Astrocyte (in vitro differentiated cells and primary cell): ENCODE measurements around the gene CTNNA3. TPM values are rescaled to one million over a fixed set of nuclear protein-coding genes. Genes with fewer than 3 reads are reported as not detected.

Experiments used
- DNase-seq: peaks from one replicate; pipeline ENCODE4 v3.0.0-alpha.2; 2010; ENCODE audit warnings: low read depth
- FAIRE-seq: peaks from 2 replicates; lab custom pipeline; 2011; peaks lifted over from hg19 to GRCh38; lab: Jason Lieb, UNC
- H2AFZ ChIP-seq: 2 replicates; pipeline ENCODE4 v1.6.0; 2012; ENCODE audit warnings: low read depth, low read length, inconsistent platforms
- H3K27ac ChIP-seq: 2 replicates; pipeline ENCODE4 v1.5.1; 2011; ENCODE audit warnings: low read depth, low read length, inconsistent platforms
- H3K27me3 ChIP-seq: 2 replicates; pipeline ENCODE4 v1.6.0; 2011; ENCODE audit warnings: low read length, inconsistent platforms; ENCODE audit not compliant: insufficient read depth
- H3K36me3 ChIP-seq: 2 replicates; pipeline ENCODE4 v1.5.1; 2011; ENCODE audit warnings: low read length, inconsistent platforms; ENCODE audit not compliant: insufficient read depth
- H3K4me1 ChIP-seq: 2 replicates; pipeline ENCODE4 v1.5.1; 2011; ENCODE audit warnings: low read length, inconsistent platforms; ENCODE audit not compliant: insufficient read depth
- H3K4me2 ChIP-seq: 2 replicates; pipeline ENCODE4 v1.6.0; 2012; ENCODE audit warnings: low read length, inconsistent platforms
- H3K4me3 ChIP-seq: 2 replicates; pipeline ENCODE4 v1.5.1; 2011; ENCODE audit warnings: low read depth, mild to moderate bottlenecking, low read length, inconsistent platforms; ENCODE audit not compliant: insufficient read depth
- H3K79me2 ChIP-seq: 2 replicates; pipeline ENCODE4 v1.6.0; 2012; ENCODE audit warnings: mild to moderate bottlenecking, low read length, inconsistent platforms; ENCODE audit not compliant: insufficient read depth
- H3K9ac ChIP-seq: 2 replicates; pipeline ENCODE4 v1.6.0; 2012; ENCODE audit warnings: mild to moderate bottlenecking, low read length, inconsistent platforms
- H3K9me3 ChIP-seq: 2 replicates; pipeline ENCODE4 v1.5.1; 2012; ENCODE audit warnings: low read depth, mild to moderate bottlenecking, low read length, inconsistent platforms; ENCODE audit not compliant: insufficient read depth
- H4K20me1 ChIP-seq: 2 replicates; pipeline ENCODE4 v1.6.0; 2012; ENCODE audit warnings: low read length, inconsistent platforms; ENCODE audit not compliant: insufficient read depth
- H3K27ac Mint-ChIP-seq: one replicate; pipeline ENCODE4 v1.8.0; 2021; ENCODE audit warnings: mild to moderate bottlenecking, mixed read lengths; ENCODE audit not compliant: unreplicated experiment
- H3K27me3 Mint-ChIP-seq: one replicate; pipeline ENCODE4 v1.8.0; 2021; ENCODE audit warnings: low read depth, mixed read lengths; ENCODE audit not compliant: unreplicated experiment
- H3K36me3 Mint-ChIP-seq: one replicate; pipeline ENCODE4 v1.8.0; 2021; ENCODE audit warnings: low read depth, mixed read lengths; ENCODE audit not compliant: unreplicated experiment
- H3K4me1 Mint-ChIP-seq: one replicate; pipeline ENCODE4 v1.8.0; 2021; ENCODE audit warnings: low read depth, mixed read lengths; ENCODE audit not compliant: unreplicated experiment
- H3K4me3 Mint-ChIP-seq: one replicate; pipeline ENCODE4 v1.8.0; 2021; ENCODE audit warnings: mild to moderate bottlenecking, moderate library complexity, mixed read lengths; ENCODE audit not compliant: unreplicated experiment
- H3K9me3 Mint-ChIP-seq: one replicate; pipeline ENCODE4 v1.8.0; 2021; ENCODE audit warnings: mild to moderate bottlenecking, mixed read lengths; ENCODE audit not compliant: unreplicated experiment
- EZH2 ChIP-seq: IDR thresholded peaks from 2 replicates; pipeline ENCODE4 v1.6.1; 2012; ENCODE audit warnings: mild to moderate bottlenecking, low read length, inconsistent platforms; ENCODE audit not compliant: insufficient read depth
- total RNA-seq: library from RNA; stranded (reverse); gene quantifications from 2 replicates; pipeline ENCODE4 v1.2.1, GENCODE V29; 2021
- TF ChIP-seq, protein P1 (sequence below): IDR thresholded peaks from 2 replicates; pipeline ENCODE4 v1.5.1; 2011; ENCODE audit warnings: low read depth, mild to moderate bottlenecking, inconsistent platforms, low read length, moderate library complexity; ENCODE audit not compliant: insufficient read depth

Gene CTNNA3
- total RNA-seq, 1 donor from 2014 or later, result 0.73 TPM

DNA sequence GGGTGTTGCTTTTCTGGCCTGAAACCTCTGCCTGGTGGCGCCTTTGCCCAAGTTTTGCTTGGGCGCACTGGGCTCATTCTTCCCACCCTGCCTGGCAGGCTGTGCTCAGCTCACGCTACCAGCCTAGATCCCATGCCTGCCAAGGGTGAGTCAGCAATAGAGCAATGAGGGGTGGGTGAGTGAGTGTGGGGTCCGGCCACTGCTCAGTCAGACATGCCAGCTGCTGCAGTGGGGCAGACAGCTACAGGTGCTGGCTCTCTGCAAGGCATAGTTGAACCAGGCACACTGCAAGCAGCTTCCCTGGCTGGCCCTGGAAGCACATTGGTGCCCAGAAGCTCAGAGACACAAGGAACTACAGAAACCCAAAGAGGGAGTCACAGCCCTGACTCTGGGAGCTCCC is 1451.0 kb downstream of the CTNNA3 start:
- H3K4me2 ChIP-seq, result no peak overlapping the region
- Mint-ChIP-seq H3K36me3 (no peaks in the 10 kb centered on the region), H3K27ac (no peak overlapping the region), H3K27me3 (no peaks in the 10 kb centered on the region), H3K4me3 (no peak overlapping the region), H3K4me1 (no peaks in the 10 kb centered on the region), H3K9me3 (no peaks in the 10 kb centered on the region)
- no peaks in the 10 kb centered on the region for H3K4me1 ChIP-seq
- no peaks in the 10 kb centered on the region for H3K9me3 ChIP-seq
- no peaks in the 10 kb centered on the region for H3K27me3 ChIP-seq
- FAIRE-seq, result no peak
- no peaks in the 10 kb centered on the region for H3K36me3 ChIP-seq
- H4K20me1 ChIP-seq, result no peaks in the 10 kb centered on the region
- H2AFZ ChIP-seq, result no peak overlapping the region
- H3K9ac ChIP-seq, result no peak overlapping the region
- no peaks in the 10 kb centered on the region for H3K79me2 ChIP-seq
- TF ChIP-seq, protein P1, sequence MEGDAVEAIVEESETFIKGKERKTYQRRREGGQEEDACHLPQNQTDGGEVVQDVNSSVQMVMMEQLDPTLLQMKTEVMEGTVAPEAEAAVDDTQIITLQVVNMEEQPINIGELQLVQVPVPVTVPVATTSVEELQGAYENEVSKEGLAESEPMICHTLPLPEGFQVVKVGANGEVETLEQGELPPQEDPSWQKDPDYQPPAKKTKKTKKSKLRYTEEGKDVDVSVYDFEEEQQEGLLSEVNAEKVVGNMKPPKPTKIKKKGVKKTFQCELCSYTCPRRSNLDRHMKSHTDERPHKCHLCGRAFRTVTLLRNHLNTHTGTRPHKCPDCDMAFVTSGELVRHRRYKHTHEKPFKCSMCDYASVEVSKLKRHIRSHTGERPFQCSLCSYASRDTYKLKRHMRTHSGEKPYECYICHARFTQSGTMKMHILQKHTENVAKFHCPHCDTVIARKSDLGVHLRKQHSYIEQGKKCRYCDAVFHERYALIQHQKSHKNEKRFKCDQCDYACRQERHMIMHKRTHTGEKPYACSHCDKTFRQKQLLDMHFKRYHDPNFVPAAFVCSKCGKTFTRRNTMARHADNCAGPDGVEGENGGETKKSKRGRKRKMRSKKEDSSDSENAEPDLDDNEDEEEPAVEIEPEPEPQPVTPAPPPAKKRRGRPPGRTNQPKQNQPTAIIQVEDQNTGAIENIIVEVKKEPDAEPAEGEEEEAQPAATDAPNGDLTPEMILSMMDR, result no peak
- no peak for TF ChIP-seq EZH2
- no peak overlapping the region for H3K4me3 ChIP-seq
- H3K27ac ChIP-seq, result no peak overlapping the region
- no peak for DNase-seq

DNA sequence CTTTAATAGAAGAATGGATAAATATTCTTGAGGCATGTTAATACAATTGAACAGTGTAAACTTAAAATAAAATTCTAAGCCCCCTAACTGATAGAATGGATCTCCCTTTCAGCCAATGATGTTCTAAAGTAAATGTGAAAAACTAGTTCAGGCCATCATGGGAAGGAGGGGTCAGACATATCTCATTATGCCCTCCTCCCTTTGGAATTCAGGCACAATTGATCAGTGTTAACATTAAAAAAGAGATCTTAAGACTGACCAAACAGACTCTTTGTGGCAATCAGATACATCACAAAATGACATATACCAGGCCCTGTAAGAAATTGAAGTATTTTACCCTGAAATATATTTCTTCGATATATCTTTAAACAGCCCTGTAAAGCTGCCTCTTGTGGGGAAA is 1453.1 kb downstream of the CTNNA3 start:
- FAIRE-seq (no peak), DNase-seq (no peak)
- no peak overlapping the region for H3K4me3 Mint-ChIP-seq
- H3K4me1 Mint-ChIP-seq, result no peaks in the 10 kb centered on the region
- no peak overlapping the region for H3K27ac Mint-ChIP-seq
- no peaks in the 10 kb centered on the region for H3K36me3 Mint-ChIP-seq
- Histone ChIP-seq H4K20me1 (no peaks in the 10 kb centered on the region), H3K4me3 (no peak overlapping the region), H3K36me3 (no peaks in the 10 kb centered on the region), H3K79me2 (no peaks in the 10 kb centered on the region), H3K9me3 (no peaks in the 10 kb centered on the region), H3K4me2 (no peak overlapping the region), H3K9ac (no peak overlapping the region), H3K4me1 (no peaks in the 10 kb centered on the region), H3K27ac (no peak overlapping the region), H3K27me3 (no peaks in the 10 kb centered on the region), H2AFZ (no peak overlapping the region)
- no peak for TF ChIP-seq EZH2
- TF ChIP-seq, protein P1, result no peak
- no peaks in the 10 kb centered on the region for H3K9me3 Mint-ChIP-seq
- H3K27me3 Mint-ChIP-seq, result no peaks in the 10 kb centered on the region

DNA sequence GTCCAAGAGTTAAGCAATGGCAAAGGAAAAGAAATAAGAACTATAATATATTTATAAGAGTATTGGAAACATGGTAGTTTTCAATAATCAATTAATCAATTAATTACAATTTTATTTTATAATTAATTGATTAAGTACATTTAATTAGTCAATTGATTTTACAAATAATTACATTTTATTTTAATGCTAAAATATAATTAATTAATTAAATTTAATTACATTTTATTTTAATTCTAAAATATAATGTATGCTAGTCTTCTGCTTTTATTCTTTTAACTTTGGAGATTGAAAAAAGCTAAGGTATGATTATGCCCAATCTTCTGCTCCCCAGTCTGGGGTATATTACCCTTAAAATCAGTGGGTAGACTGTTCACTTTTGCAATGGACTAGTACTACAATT is 1456.9 kb downstream of the CTNNA3 start:
- H3K27me3 ChIP-seq, result no peaks in the 10 kb centered on the region
- H3K27ac Mint-ChIP-seq, result no peak overlapping the region
- H3K9me3 ChIP-seq, result no peaks in the 10 kb centered on the region
- no peak for TF ChIP-seq EZH2
- H3K4me3 Mint-ChIP-seq, result no peak overlapping the region
- H3K79me2 ChIP-seq, result no peaks in the 10 kb centered on the region
- no peaks in the 10 kb centered on the region for H3K4me1 ChIP-seq
- H3K4me2 ChIP-seq, result no peak overlapping the region
- no peak for DNase-seq
- no peaks in the 10 kb centered on the region for H3K27me3 Mint-ChIP-seq
- H3K36me3 ChIP-seq, result no peaks in the 10 kb centered on the region
- no peaks in the 10 kb centered on the region for H4K20me1 ChIP-seq
- H3K4me3 ChIP-seq, result no peak overlapping the region
- H3K27ac ChIP-seq, result no peak overlapping the region
- no peaks in the 10 kb centered on the region for H3K4me1 Mint-ChIP-seq
- H3K36me3 Mint-ChIP-seq, result no peaks in the 10 kb centered on the region
- no peaks in the 10 kb centered on the region for H3K9me3 Mint-ChIP-seq
- H2AFZ ChIP-seq, result no peak overlapping the region
- no peak overlapping the region for H3K9ac ChIP-seq
- no peak for FAIRE-seq
